Stomach (tissue), 4 donors: Measurements from ENCODE around the gene SOD2.

Source experiments
- EP300 ChIP-seq: sonication (generic); formaldehyde crosslinking; IDR thresholded peaks from one replicate; pipeline ENCODE4 v1.6.1; 2017; ENCODE audit warnings: antibody characterized with exemption
- POLR2A ChIP-seq, 4 donors: fragments of 450-650 bp; IDR thresholded peaks; one replicate each; pipeline ENCODE4 v1.6.1; 2016; ENCODE audit warnings: antibody characterized with exemption in 4 of 4, control low read depth in 2 of 4, mild to moderate bottlenecking in 1 of 4, moderate library complexity in 1 of 4
- POLR2AphosphoS5 ChIP-seq, 3 donors: sonication (generic); formaldehyde crosslinking; IDR thresholded peaks; one replicate each; pipeline ENCODE4 v1.6.1; 2016; ENCODE audit warnings: antibody characterized with exemption in 3 of 3
- TF ChIP-seq, protein P1 (sequence below), 7 experiments: fragments of 450-650 bp in 4 of 7; fragments of 200-600 bp in 3 of 7; sonication (generic) in 3 of 7; IDR thresholded peaks; one replicate each; pipeline ENCODE4 v1.5.1; 2016 to 2019; ENCODE audit warnings: antibody characterized with exemption in 7 of 7, control low read depth in 2 of 7, mild to moderate bottlenecking in 1 of 7

GRCh38 chr6:159665868-159666635 is 27.0 kb downstream of the SOD2 start:
- TF ChIP-seq, protein P1, sequence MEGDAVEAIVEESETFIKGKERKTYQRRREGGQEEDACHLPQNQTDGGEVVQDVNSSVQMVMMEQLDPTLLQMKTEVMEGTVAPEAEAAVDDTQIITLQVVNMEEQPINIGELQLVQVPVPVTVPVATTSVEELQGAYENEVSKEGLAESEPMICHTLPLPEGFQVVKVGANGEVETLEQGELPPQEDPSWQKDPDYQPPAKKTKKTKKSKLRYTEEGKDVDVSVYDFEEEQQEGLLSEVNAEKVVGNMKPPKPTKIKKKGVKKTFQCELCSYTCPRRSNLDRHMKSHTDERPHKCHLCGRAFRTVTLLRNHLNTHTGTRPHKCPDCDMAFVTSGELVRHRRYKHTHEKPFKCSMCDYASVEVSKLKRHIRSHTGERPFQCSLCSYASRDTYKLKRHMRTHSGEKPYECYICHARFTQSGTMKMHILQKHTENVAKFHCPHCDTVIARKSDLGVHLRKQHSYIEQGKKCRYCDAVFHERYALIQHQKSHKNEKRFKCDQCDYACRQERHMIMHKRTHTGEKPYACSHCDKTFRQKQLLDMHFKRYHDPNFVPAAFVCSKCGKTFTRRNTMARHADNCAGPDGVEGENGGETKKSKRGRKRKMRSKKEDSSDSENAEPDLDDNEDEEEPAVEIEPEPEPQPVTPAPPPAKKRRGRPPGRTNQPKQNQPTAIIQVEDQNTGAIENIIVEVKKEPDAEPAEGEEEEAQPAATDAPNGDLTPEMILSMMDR (IDR thresholded peaks at IDR 0.05), result no peak
- no peak for TF ChIP-seq POLR2A (IDR thresholded peaks at IDR 0.05)
- TF ChIP-seq POLR2AphosphoS5 (IDR thresholded peaks at IDR 0.05), result no peak
- TF ChIP-seq EP300, result no peak
